Fibroblast of mammary gland (primary cell): ENCODE measurements around the gene SRSF7.
"Not testable (repeated sequence)": the region's sequence is repeated elsewhere in the genome, so short reads cannot be mapped to it uniquely, and the experiment has no call there.

Experiments used
- DNase-seq: peaks from one replicate; pipeline ENCODE4 v3.0.0-alpha.2; 2010; ENCODE audit warnings: low read depth
- H3K4me3 ChIP-seq: 2 replicates; pipeline ENCODE4 v1.5.1; 2011; ENCODE audit warnings: low read depth, mild to moderate bottlenecking, low read length, moderate library complexity; ENCODE audit not compliant: control insufficient read depth
- CTCF ChIP-seq: conservative IDR thresholded peaks from 2 replicates; pipeline ENCODE4 v1.5.1; 2011; ENCODE audit warnings: low read depth, low read length, inconsistent platforms; ENCODE audit not compliant: control insufficient read depth, insufficient read depth

SRSF7 gene

DNA sequence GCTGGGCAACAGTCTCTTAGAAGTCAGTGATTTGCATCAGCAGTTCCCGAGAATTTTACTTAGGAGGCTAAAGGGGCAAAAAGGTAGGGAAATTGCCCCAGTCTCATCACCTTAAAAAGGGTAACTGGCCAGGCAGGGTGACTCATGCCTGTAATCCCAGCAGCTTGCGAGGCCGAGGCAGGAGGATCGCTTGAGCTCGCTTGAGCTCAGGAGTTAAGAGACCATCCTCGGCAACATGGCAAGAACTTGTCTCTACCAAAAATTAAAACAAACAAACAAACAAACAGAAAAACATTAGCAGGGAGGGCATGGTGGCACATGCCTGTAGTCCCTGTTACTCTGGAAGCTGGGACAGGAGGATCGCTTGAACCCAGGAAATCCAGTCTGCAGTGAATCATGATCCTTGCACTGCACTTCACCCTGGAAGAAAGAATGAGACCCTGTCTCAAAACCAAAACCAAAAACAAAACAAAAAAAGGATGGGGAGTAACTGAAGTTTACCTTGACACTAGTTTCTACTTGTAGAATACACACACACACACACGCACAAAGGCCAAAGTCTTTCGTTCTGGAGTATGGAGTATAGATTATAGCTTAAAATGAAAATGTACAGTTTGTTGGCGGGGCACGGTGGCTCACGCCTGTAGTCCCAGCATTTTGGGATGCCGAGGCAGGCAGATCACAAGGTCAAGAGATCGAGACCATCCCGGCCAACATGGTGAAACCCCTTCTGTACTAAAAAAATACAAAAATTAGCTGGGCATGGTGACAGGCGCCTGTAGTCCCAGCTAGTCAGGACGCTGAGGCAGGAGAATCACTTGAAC, 24.1 kb upstream of the SRSF7 start:
- no peak for DNase-seq
- H3K4me3 ChIP-seq: no peak overlapping the region
- no peak for TF ChIP-seq CTCF

DNA sequence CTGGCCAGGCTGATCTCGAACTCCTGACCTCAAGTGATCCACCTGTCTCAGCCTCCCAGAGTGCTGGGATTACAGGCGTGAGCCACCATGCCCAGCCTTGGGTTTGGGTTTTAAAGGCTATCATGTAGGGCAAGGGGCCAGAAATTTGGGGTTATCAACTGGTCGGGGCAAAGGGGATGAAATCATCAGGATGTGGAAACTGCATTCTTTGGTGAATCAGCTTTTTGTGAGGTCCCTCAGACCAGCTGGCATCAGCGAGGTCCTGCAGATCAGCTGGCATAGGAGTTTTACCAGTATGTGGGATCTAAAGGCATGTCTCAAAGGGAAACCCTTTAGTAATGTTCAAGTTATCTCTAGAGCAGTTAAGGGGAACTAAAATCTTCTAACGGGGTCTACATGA, 20.5 kb upstream of the SRSF7 start:
- H3K4me3 ChIP-seq: no peak overlapping the region
- peak; percentile 46 for DNase-seq
- no peak for TF ChIP-seq CTCF

- TF ChIP-seq CTCF: no peak
- DNase-seq: no peak
- no peak overlapping the region for H3K4me3 ChIP-seq
Observed at GRCh38 chr2:38765551-38765950, 14.4 kb upstream of the SRSF7 start.

GRCh38 chr2:38765149-38765548, 14.0 kb upstream of the SRSF7 start:
- no peak overlapping the region for H3K4me3 ChIP-seq
- no peak for TF ChIP-seq CTCF
- DNase-seq: peak; percentile 63

DNA sequence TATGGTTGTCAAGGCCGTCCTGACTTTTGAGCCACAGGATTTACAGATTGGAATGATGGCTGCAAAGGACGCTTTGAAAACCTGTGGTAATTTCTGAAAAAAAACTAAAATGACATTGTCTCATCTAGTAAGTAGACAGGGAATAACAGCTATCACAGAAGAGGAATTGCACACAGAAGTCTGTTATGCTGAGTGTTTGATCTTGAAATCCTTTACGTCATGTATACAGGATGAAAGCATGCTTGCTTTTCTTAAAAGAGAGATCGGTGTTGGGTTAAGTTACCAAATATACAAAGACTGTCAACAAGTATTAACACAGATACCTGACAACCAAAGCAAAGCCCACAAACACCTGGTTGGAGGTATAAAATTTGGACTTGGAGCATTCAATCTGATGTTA, 12.6 kb upstream of the SRSF7 start:
- H3K4me3 ChIP-seq: no peak overlapping the region
- no peak for DNase-seq

DNA sequence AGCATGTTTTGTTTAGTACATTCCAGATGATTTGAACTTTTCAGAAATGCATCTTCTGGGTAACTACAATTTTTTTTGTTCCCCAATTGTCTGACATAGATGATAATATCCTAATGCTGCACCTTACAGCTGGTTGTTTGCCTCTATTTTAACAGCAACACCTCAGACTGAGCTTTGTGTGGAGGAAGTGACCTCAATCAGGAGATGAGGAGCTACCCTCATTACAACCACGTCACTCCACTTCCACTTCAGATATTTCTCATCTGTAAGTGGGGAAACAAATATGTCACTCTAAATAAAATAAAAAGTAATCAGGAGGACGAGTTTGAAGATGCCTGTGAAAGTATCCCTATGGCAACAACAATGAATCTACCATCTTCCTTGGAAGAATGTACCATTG, 12.1 kb upstream of the SRSF7 start:
- DNase-seq: no peak
- no peak overlapping the region for H3K4me3 ChIP-seq
- no peak for TF ChIP-seq CTCF

More for the DNA sequence above, 12.6 kb upstream of the SRSF7 start:
- TF ChIP-seq CTCF: no peak

GRCh38 chr2:38755891-38756290, 4.7 kb upstream of the SRSF7 start:
- H3K4me3 ChIP-seq, DNase-seq: not testable (repeated sequence)
